GM12873 (cell line): ENCODE measurements around the gene TWIST2.

Experiments
- CTCF ChIP-seq: IDR thresholded peaks from 2 replicates; pipeline ENCODE4 v1.5.1; 2012; ENCODE audit warnings: low read depth, mild to moderate bottlenecking, moderate library complexity, low read length, control low read depth; ENCODE audit not compliant: insufficient read depth; ENCODE audit errors: missing control alignments

The TWIST2 gene

GRCh38 chr2:238864207-238865014 lies 16.5 kb downstream of the TWIST2 start:
- TF ChIP-seq CTCF: no peak

- TF ChIP-seq CTCF: no peak
Observed at GRCh38 chr2:238865015-238865719, 17.3 kb downstream of the TWIST2 start.

GRCh38 chr2:238865744-238866355 lies 18.0 kb downstream of the TWIST2 start:
- TF ChIP-seq CTCF: no peak

GRCh38 chr2:238866656-238867277 lies 18.9 kb downstream of the TWIST2 start:
- no peak for TF ChIP-seq CTCF

GRCh38 chr2:238868067-238868524 lies 20.2 kb downstream of the TWIST2 start:
- TF ChIP-seq CTCF: no peak

- TF ChIP-seq CTCF: no peak
Observed at GRCh38 chr2:238868616-238869292, 20.9 kb downstream of the TWIST2 start.
